COR-L47 (cell line): Measurements from ENCODE around the gene ROCK2.

Experiments used
- DNase-seq: peaks from one replicate; lab custom pipeline; 2025; lab: John Stamatoyannopoulos, UW

ROCK2 gene

GRCh38 chr2:11154016-11154922, 190.2 kb downstream of the ROCK2 start:
- no peak for DNase-seq

DNA sequence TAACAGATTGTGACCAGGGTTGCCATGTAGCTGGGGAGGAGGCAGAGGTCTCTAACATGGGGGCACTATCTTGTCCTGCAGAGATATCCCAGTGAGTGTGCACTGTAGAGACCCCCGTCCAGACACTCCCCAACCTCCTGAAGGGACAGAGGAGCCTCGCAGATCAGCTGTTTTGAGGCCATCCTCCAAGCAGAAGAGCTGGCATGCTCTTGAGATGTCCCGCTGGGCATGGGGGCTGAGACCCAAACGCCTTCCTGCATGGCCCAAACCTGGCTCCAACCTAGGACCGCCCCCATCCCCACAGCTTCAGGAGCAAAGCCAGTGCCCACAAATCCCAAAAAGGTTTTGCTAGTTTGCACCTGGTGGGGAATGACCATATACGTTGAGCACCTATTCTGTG, 191.8 kb downstream of the ROCK2 start:
- no peak for DNase-seq

DNA sequence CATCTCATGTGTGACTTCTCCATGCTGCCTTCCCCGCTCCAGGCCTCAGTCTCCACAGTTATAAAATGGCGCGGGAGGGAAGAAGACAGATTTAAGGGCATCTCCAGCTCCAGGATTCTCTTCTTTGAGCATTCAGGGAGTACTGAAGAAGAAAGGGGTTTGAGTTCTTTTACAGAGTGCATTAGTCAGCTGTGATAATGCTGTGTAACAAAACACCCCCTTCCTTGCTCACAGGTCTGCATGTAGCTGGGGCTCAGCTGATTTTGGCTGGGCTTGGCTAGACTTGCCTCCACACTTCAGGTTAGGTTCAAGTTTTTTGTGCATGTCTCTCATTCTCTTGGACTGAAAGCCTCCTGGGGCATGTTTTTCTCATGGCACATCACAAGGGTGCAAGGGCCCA, 197.2 kb downstream of the ROCK2 start:
- DNase-seq: no peak

- DNase-seq: no peak
These were observed 198.4 kb downstream of the ROCK2 start for GRCh38 chr2:11146076-11146475.

DNA sequence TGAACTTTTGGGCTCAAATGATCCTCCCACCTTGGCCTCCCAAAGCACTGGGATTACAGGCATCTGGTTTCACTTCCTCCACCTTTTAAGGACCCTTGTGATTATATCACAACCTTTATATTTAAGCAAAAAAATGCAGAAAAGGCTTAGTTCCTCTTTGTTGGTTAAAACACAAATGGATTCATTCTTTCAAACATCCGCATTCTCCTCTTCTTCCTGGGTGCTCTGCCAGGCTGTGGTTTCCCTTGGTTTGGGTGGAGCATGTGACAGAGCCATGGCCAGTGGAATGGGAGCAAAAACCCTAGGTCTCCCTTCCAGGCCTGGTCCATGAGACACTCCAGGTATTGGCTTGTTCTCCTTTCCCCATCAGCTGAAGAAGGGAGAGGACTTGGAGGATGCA, 199.1 kb downstream of the ROCK2 start:
- DNase-seq: no peak

GRCh38 chr2:11144738-11145079, 199.7 kb downstream of the ROCK2 start:
- no peak for DNase-seq

DNA sequence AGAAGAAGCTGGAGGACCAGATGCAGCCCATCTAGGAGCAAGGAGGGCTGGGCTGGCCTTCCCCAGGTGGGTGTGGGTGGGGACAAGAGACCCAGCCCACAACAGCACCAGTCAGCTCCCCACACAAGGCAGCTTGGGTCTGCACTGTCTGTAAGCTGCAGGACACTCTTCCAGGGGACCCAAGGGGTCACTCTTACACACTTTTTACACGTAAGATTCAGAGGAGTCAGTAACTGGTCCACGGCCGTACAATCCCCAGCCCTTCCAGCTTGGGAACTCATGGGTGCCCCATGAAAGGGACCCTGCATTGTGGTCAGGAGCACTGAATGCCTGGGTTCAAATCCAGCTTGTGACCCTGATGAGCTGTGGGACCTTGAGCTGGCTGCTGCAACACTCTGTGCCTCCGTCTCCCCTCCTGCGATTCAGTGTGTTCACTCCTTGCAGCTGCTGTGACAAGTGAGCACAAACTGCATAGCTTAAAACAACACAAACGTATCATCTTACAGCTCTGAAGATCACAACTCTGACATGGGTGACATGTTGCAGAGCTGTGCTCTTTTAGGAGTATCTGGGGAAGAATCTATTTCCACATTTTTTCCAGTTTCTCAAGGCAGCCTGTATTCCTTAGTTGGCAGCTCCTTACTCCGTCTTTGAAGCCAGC, 200.2 kb downstream of the ROCK2 start:
- no peak for DNase-seq

- DNase-seq: no peak
These were observed 201.4 kb downstream of the ROCK2 start for GRCh38 chr2:11142987-11143386.

DNA sequence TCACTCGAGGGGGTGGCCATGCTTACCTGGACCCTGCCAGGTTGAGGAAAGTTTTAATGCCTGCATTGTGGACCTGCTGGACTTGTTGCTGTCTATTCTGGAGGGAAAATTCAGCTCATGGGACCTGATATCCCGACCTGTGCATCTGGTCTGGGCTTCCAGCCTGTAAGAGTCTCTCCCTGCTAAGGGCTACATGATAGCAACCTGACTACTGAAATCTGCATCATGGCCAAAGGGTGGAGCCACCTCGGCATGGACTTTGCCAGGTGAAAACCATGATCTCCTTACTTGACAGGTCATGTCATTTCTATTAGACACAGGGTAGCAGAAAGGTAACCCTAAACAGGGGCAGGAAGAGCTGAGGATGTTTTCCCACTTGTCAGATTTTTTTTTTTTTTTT, 202.1 kb downstream of the ROCK2 start:
- DNase-seq: no peak

DNA sequence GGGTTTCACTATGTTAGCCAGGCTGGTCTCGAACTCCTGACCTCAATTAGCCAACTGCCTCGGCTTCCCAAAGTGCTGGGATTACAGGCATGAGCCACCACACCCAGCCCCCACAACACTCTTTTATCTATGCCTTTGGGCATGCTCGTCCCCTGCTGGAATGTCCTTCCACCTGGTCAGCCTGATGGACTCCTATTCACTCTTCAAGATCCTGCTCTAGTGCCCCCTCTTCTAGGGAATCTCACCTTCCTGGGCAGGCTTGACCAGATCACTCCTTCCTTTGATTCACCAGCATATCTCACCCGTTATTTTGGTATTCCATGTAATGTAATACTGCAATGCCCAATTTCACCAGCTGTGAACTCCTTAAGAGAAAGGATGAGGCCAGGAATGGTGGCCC, 203.1 kb downstream of the ROCK2 start:
- no peak for DNase-seq

- DNase-seq: no peak
These were observed 203.9 kb downstream of the ROCK2 start for GRCh38 chr2:11140492-11140891.

GRCh38 chr2:11134349-11134748, 210.1 kb downstream of the ROCK2 start:
- DNase-seq: no peak

DNA sequence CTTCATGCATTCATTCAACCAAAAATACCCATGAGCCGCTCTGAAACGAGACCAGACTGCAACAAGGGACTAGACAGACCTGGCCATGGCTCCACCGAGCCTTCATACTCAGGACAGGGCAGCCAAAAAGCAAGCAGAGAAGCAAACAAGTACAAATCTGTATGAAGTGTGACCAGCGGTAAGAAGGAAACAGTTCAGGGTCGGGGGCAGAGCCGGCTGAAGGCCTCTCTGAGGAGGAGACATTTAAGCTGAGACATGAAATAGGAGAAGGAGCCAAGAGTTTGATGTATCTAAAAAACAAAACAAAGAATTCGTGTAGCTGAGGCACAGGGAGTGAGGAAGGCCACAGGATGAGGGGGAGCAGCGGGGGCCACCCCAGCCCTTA, 210.5 kb downstream of the ROCK2 start:
- DNase-seq: no peak

DNA sequence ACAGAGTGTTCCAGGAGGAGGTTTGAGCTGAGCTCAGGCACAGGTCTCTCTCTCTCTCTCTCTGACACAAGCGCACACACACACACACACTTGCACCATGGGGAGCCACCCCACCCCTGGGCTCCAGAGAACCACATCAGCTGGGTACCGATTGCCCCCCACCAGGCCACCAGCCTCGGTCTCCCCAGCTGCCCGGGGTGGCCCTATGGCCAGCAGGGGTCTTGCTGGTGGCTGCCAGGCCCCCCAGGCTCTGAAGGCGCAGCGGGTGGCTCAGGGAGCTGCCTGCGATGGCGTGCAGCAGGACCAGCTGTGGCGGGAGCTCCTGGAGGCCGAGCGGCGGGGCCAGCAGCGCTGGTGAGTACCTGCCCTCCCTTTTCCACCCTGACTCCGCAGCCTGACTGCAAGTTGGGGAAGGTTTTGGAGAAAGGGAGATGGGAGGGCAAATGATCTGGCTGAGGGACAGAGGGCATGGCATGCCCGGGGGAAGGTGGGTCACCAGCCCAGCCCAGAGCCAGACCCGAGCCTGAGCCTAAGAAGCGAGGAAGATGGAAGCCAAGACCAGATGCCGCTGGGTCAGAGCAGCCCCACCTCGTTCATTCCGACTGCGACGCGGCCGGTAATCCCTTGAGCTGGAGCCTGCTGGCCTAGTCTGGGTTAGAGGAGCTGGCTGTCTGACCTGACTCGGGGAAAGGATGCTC, 211.0 kb downstream of the ROCK2 start:
- no peak for DNase-seq

GRCh38 chr2:11132036-11132671, 212.3 kb downstream of the ROCK2 start:
- no peak for DNase-seq

DNA sequence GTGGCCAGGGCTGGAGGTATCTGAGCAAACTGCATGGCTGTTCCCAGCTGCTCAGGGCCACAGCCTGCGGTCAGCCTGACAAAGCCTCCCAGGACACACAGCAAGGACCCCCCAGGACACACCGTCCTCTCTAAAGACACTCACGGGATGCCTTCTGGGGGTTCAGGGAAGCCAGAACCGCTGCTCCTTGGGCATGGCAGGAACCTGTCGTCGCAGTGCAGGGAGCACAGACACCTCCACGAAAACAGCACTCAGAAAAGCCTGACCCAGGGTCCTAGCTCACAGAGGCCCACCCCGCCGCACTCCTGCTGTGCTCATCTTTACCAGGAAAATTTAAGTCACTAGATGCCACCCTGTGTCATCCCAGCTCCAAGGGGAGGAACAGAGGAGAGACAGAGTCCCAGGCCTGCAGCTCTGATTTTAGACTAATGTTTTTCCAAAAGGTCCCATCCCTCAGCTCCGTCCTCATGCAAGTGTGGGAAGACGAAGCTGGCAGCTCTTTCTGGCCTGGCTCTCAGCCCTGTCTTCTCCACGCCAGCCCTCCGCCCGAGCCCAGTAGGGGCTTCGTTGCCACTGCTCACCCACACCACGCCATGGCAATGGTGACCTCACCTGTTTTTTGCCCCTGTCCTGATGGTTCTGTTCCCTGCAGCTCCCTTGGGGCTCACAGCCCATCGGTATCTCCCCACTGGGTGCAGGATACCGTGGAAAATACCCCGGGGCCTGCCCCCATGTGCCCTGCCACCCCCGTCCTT, 213.1 kb downstream of the ROCK2 start:
- no peak for DNase-seq
